ENCODE results near the gene TOM1L1. TPM values are rescaled to one million over a fixed set of nuclear protein-coding genes. Genes with fewer than 3 reads are reported as not detected.
A peak's percentile ranks its signal among the peaks of the same experiment; 100 is the strongest.

TOM1L1 gene
- total RNA-seq, 1 donor from 2014 or later, result 12.1 TPM

GRCh38 chr17:54937426-54937825, 36.8 kb downstream of the TOM1L1 start:
- intact Hi-C loops (cut with micrococcal nuclease), result no loop called here
- DNase-seq, result no peak
- ATAC-seq, result no peak

- intact Hi-C loops (cut with micrococcal nuclease), result no loop called here
- DNase-seq (no peak), ATAC-seq (no peak)
These were observed 40.6 kb downstream of the TOM1L1 start for GRCh38 chr17:54941285-54941684.

- DNase-seq, result no peak
- intact Hi-C loops (cut with micrococcal nuclease), result no loop called here
- ATAC-seq, result no peak
These were observed 44.1 kb downstream of the TOM1L1 start for GRCh38 chr17:54944796-54945195.

GRCh38 chr17:54945231-54945630, 44.6 kb downstream of the TOM1L1 start:
- ATAC-seq (no peak), DNase-seq (no peak)
- intact Hi-C loops (cut with micrococcal nuclease), result no loop called here

- no peak for DNase-seq
- intact Hi-C loops (cut with micrococcal nuclease), result no loop called here
- no peak for ATAC-seq
These were observed 45.0 kb downstream of the TOM1L1 start for GRCh38 chr17:54945671-54946070.

- intact Hi-C loops (cut with micrococcal nuclease), result no loop called here
- DNase-seq (no peak), ATAC-seq (no peak)
These were observed 46.7 kb downstream of the TOM1L1 start for GRCh38 chr17:54947396-54947795.

GRCh38 chr17:54948380-54948779, 47.7 kb downstream of the TOM1L1 start:
- DNase-seq, result no peak
- intact Hi-C loops (cut with micrococcal nuclease), result no loop called here

GRCh38 chr17:54950116-54950515, 49.5 kb downstream of the TOM1L1 start:
- intact Hi-C loops (cut with micrococcal nuclease), result no loop called here
- ATAC-seq (no peak), DNase-seq (no peak)

More at GRCh38 chr17:54948380-54948779, 47.7 kb downstream of the TOM1L1 start:
- ATAC-seq, result no peak

GRCh38 chr17:54951286-54951685, 50.6 kb downstream of the TOM1L1 start:
- intact Hi-C loops (cut with micrococcal nuclease), result no loop called here
- DNase-seq, result no peak
- ATAC-seq, result no peak

GRCh38 chr17:54956791-54957190, 56.1 kb downstream of the TOM1L1 start:
- no peak for ATAC-seq
- intact Hi-C loops (cut with micrococcal nuclease), result no loop called here
- DNase-seq, result no peak

GRCh38 chr17:54967621-54968261, 67.1 kb downstream of the TOM1L1 start:
- ATAC-seq, result peak; percentile 8
- intact Hi-C loops (cut with micrococcal nuclease), result no loop called here
- DNase-seq, result no peak

GRCh38 chr17:54968262-54968987, 67.8 kb downstream of the TOM1L1 start, which contains the start of the genes COX11 and STXBP4:
COX11 (minus strand) TSS chr17:54968654; CDS start chr17:54968646, 8 bp downstream.
STXBP4 (plus strand) TSS chr17:54968765; CDS start chr17:54986220, 17,455 bp downstream.
- intact Hi-C loops (cut with micrococcal nuclease), result no loop called here
- DNase-seq (peak; percentile 97), ATAC-seq (peak; percentile 99)

- ATAC-seq (peak; percentile 66), DNase-seq (no peak)
- intact Hi-C loops (cut with micrococcal nuclease), result no loop called here
These were observed 68.3 kb downstream of the TOM1L1 start for GRCh38 chr17:54968988-54969332.

- intact Hi-C loops (cut with micrococcal nuclease), result no loop called here
- no peak for ATAC-seq
These were observed 69.3 kb downstream of the TOM1L1 start for GRCh38 chr17:54969658-54970572.

GRCh38 chr17:54971147-54971546, 70.5 kb downstream of the TOM1L1 start:
- intact Hi-C loops (cut with micrococcal nuclease), result no loop called here
- ATAC-seq (no peak), DNase-seq (no peak)

More at GRCh38 chr17:54969658-54970572, 69.3 kb downstream of the TOM1L1 start:
- no peak for DNase-seq

- ATAC-seq, result no peak
- DNase-seq, result no peak
- intact Hi-C loops (cut with micrococcal nuclease), result no loop called here
These were observed 71.2 kb downstream of the TOM1L1 start for GRCh38 chr17:54971901-54972300.

GRCh38 chr17:54972406-54973138, 71.9 kb downstream of the TOM1L1 start:
- ATAC-seq, result no peak
- intact Hi-C loops (cut with micrococcal nuclease), result no loop called here

GRCh38 chr17:54974759-54975158, 74.1 kb downstream of the TOM1L1 start:
- intact Hi-C loops (cut with micrococcal nuclease), result no loop called here
- ATAC-seq (no peak), DNase-seq (no peak)

More at GRCh38 chr17:54972406-54973138, 71.9 kb downstream of the TOM1L1 start:
- no peak for DNase-seq

GRCh38 chr17:54976316-54976715, 75.7 kb downstream of the TOM1L1 start:
- no peak for DNase-seq
- intact Hi-C loops (cut with micrococcal nuclease), result no loop called here
- no peak for ATAC-seq

All from left ventricle myocardium superior (tissue), 1 donor.